HUES6 (cell line): ENCODE results near the gene ADAM22.

ENCODE experiments used
- H3K27ac ChIP-seq: 2 replicates; pipeline ENCODE4 v1.7.0; 2013; ENCODE audit warnings: low read depth, mild to moderate bottlenecking, low read length, inconsistent platforms
- H3K27me3 ChIP-seq: 2 replicates; pipeline ENCODE4 v1.6.1; 2013; ENCODE audit warnings: low read length; ENCODE audit not compliant: control insufficient read depth, insufficient read depth
- H3K36me3 ChIP-seq: 2 replicates; pipeline ENCODE4 v1.6.1; 2013; ENCODE audit warnings: low read length; ENCODE audit not compliant: control insufficient read depth, insufficient read depth
- H3K4me1 ChIP-seq: 2 replicates; pipeline ENCODE4 v1.6.1; 2013; ENCODE audit warnings: low read length; ENCODE audit not compliant: control insufficient read depth, insufficient read depth
- H3K4me3 ChIP-seq: 2 replicates; pipeline ENCODE4 v1.5.1; 2013; ENCODE audit warnings: low read depth, low read length
- H3K9ac ChIP-seq: one replicate; pipeline ENCODE4 v1.6.1; 2013; ENCODE audit warnings: mild to moderate bottlenecking, low read length
- H3K9me3 ChIP-seq: 2 replicates; pipeline ENCODE4 v1.6.1; 2013; ENCODE audit warnings: low read depth, low read length; ENCODE audit not compliant: control insufficient read depth, insufficient read depth

The ADAM22 gene

DNA sequence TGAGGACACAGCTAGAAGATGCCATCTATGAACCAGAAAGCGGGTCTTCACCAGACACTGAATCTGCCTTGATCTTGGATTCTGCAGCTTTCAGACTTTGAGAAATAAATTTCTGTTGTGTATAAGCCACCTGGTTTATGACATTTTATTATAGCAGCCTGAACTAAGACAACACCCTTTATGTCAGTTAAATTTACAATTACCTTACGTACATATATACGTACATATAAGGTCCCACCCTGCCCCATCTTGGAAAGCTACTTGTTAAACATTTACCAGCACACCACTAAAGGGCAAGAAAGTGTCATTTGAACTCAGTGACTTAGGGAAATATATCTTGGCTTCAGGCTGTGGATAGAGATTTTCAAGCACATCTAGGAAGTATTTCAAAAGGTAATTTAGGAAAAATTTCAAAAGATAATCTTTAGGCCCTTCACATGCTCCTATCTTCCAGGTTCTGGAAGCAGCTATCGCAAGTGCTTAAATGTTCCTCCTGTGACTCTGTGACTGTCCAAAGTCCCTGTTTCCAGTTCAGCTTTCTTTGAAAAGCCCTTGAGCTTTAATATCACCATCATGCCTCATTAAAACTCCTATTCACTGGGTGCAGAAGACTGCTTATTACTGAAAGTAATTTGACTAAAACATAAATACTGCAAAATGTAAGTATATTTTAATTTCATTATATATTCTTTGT lies 295.4 kb downstream of the ADAM22 start:
- Histone ChIP-seq H3K36me3 (no peaks in the 10 kb centered on the region), H3K27me3 (no peaks in the 10 kb centered on the region), H3K4me3 (no peak overlapping the region), H3K4me1 (no peaks in the 10 kb centered on the region), H3K27ac (no peak overlapping the region), H3K9me3 (no peaks in the 10 kb centered on the region), H3K9ac (no peak overlapping the region)

DNA sequence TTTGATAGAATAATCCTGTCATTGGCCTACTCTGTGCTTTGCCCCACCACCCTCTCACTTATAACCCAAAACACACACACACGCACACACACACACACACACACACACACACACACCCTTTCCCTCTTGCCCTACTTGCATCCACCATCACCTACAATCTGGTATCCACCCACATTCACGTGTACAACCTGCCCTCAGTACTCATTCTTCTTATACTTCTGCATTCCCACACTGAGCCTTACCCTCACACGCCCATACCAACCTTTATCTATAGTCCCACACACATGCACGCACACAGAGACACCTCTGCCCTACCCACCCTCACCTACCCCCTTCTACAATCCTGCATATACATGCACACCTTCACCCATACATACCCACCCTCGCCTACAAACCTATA lies 296.6 kb downstream of the ADAM22 start:
- no peak overlapping the region for H3K4me3 ChIP-seq
- H3K9ac ChIP-seq: no peak overlapping the region
- no peaks in the 10 kb centered on the region for H3K9me3 ChIP-seq

DNA sequence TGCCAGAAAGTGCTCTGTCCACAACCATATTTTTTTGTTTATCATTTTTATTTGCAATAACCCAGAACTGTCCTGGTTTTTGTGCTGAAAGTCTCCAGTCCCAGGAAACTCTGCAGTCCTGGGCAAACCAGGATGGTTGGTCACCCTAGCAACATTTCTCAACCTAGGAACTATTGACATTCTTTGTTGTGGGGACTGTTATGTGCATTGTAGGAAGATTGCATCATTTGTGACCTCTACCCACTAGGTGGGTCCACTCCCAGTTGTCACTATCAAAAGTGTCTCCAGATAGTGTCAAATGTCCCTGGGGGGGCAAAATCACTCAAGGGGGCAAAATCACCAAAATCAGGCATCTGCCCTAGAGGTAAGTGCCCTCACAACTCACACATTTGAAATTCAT lies 299.8 kb downstream of the ADAM22 start:
- no peak overlapping the region for H3K4me3 ChIP-seq

More for the DNA sequence above, 296.6 kb downstream of the ADAM22 start:
- Histone ChIP-seq H3K36me3 (no peaks in the 10 kb centered on the region), H3K27me3 (no peaks in the 10 kb centered on the region), H3K4me1 (no peaks in the 10 kb centered on the region), H3K27ac (no peak overlapping the region)

GRCh38 chr7:88239852-88240251 lies 305.8 kb downstream of the ADAM22 start:
- H3K9ac ChIP-seq: no peak overlapping the region
- no peak overlapping the region for H3K4me3 ChIP-seq
- no peak overlapping the region for H3K27ac ChIP-seq
- H3K27me3 ChIP-seq: no peaks in the 10 kb centered on the region
- no peaks in the 10 kb centered on the region for H3K9me3 ChIP-seq
- 0 out of 2 replicates have a peak, but pooled peaks cover 3% of the 10 kb centered on the region for H3K4me1 ChIP-seq
- no peaks in the 10 kb centered on the region for H3K36me3 ChIP-seq

More for the DNA sequence above, 299.8 kb downstream of the ADAM22 start:
- no peaks in the 10 kb centered on the region for H3K36me3 ChIP-seq
- no peak overlapping the region for H3K27ac ChIP-seq
- H3K27me3 ChIP-seq: no peaks in the 10 kb centered on the region
- H3K4me1 ChIP-seq: no peaks in the 10 kb centered on the region
- no peaks in the 10 kb centered on the region for H3K9me3 ChIP-seq
- no peak overlapping the region for H3K9ac ChIP-seq

DNA sequence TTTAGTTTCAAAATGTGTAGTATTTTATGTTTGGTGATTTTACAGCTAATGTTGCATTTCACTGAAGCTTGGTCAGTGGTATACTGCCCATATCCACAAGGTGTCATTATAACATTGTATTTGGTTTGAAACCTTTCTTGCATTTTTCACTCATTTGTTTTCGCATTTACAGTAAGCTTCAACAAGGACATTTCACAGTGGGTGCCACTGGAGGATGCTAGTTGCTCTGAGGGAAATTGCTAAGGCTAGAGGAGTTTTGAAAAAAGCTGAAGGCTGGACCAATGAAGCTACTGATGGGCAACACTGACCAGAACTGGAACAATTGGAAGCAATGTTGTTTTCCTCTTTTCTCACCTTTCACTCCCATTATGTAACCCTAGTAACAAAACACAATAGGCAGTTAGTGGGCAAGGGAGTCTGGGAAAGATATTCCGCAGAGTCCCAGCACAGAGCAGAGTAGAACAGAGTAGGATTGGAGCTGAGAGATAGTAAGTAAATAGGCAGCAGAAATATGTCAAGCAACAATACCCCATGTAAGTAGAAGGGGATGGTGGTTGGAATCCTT lies 309.4 kb downstream of the ADAM22 start:
- Histone ChIP-seq H3K27ac (no peak overlapping the region), H3K27me3 (no peaks in the 10 kb centered on the region)

GRCh38 chr7:88244258-88244657 lies 310.2 kb downstream of the ADAM22 start:
- Histone ChIP-seq H3K9ac (no peak overlapping the region), H3K27me3 (no peaks in the 10 kb centered on the region), H3K27ac (no peak overlapping the region), H3K36me3 (no peaks in the 10 kb centered on the region), H3K4me1 (0 out of 2 replicates have a peak, but pooled peaks cover 3% of the 10 kb centered on the region), H3K9me3 (no peaks in the 10 kb centered on the region), H3K4me3 (no peak overlapping the region)

More for the DNA sequence above, 309.4 kb downstream of the ADAM22 start:
- Histone ChIP-seq H3K4me3 (no peak overlapping the region), H3K4me1 (0 out of 2 replicates have a peak, but pooled peaks cover 3% of the 10 kb centered on the region), H3K9ac (no peak overlapping the region), H3K36me3 (no peaks in the 10 kb centered on the region), H3K9me3 (no peaks in the 10 kb centered on the region)
